PC-3 (cell line): ENCODE measurements around the gene CARD19. TPM values are rescaled to one million over a fixed set of nuclear protein-coding genes. Genes with fewer than 3 reads are reported as not detected.
A peak's percentile ranks its signal among the peaks of the same experiment; 100 is the strongest.

Experiments
- ATAC-seq: fragments of 200-7000 bp; cut with Tn5 transposase; 2 replicates; pipeline ENCODE4 v1.9.1; 2020; ENCODE audit warnings: mild to moderate bottlenecking, moderate library complexity
- BruUV-seq: library from RNA; stranded (reverse); fragments of 400-500 nt; replicated peaks from 2 replicates; lab custom pipeline; 2021; lab: Mats Ljungman, UMichigan
- CTCF ChIA-PET: fragments of 300-600 bp; sonication (Branson Sonifier 250); formaldehyde crosslinking; loops from one replicate; lab custom pipeline; 2022; ENCODE audit warnings: antibody characterized with exemption; lab: Charles Lee
- POLR2A ChIA-PET: fragments of 300-600 bp; sonication (Branson Sonifier 250); formaldehyde crosslinking; loops from one replicate; lab custom pipeline; 2022; ENCODE audit warnings: antibody characterized with exemption; ENCODE audit not compliant: unreplicated experiment; lab: Charles Lee
- DNase-seq: peaks from one replicate; pipeline ENCODE4 v3.0.0-alpha.2; 2015
- H2AFZ ChIP-seq: fragments of 300-600 bp; sonication (generic); 2 replicates; pipeline ENCODE4 v1.6.0; 2016; ENCODE audit warnings: antibody characterized with exemption, low read length
- H3F3A ChIP-seq: fragments of 300-600 bp; sonication (generic); one replicate; pipeline ENCODE4 v1.6.0; 2017; ENCODE audit warnings: antibody characterized with exemption, low read length, control low read depth, mild to moderate bottlenecking; ENCODE audit not compliant: unreplicated experiment
- H3K27ac ChIP-seq: fragments of 300-600 bp; sonication (generic); 2 replicates; pipeline ENCODE4 v1.5.1; 2016; ENCODE audit warnings: mild to moderate bottlenecking, low read length
- H3K27me3 ChIP-seq: fragments of 300-600 bp; sonication (generic); 2 replicates; pipeline ENCODE4 v1.6.1; 2016; ENCODE audit warnings: low read length, mixed read lengths
- H3K36me3 ChIP-seq: fragments of 300-600 bp; sonication (generic); 2 replicates; pipeline ENCODE4 v1.6.1; 2016; ENCODE audit warnings: low read depth, mixed run types, low read length, mixed read lengths
- H3K4me1 ChIP-seq: fragments of 300-600 bp; sonication (generic); 2 replicates; pipeline ENCODE4 v1.5.1; 2016; ENCODE audit warnings: low read length; ENCODE audit not compliant: insufficient read depth
- H3K4me2 ChIP-seq: fragments of 300-600 bp; sonication (generic); 2 replicates; pipeline ENCODE4 v1.6.0; 2016; ENCODE audit warnings: low read length
- H3K4me3 ChIP-seq: fragments of 300-600 bp; sonication (generic); 2 replicates; pipeline ENCODE4 v1.5.1; 2016; ENCODE audit warnings: mild to moderate bottlenecking, low read length, mixed read lengths
- H3K79me2 ChIP-seq: fragments of 300-600 bp; sonication (generic); 2 replicates; pipeline ENCODE4 v1.6.1; 2017; ENCODE audit warnings: low read length, mixed read lengths
- H3K9ac ChIP-seq: fragments of 300-600 bp; sonication (generic); 2 replicates; pipeline ENCODE4 v1.6.0; 2016; ENCODE audit warnings: mild to moderate bottlenecking, low read length
- H3K9me2 ChIP-seq: fragments of 300-600 bp; sonication (generic); replicated peaks from 2 replicates; pipeline ENCODE4 v1.6.1; 2016; ENCODE audit warnings: mixed run types, low read length, mixed read lengths
- H3K9me3 ChIP-seq: fragments of 300-600 bp; sonication (generic); 2 replicates; pipeline ENCODE4 v1.6.1; 2016; ENCODE audit warnings: low read length, mixed read lengths
- H4K20me1 ChIP-seq: fragments of 300-600 bp; sonication (generic); 2 replicates; pipeline ENCODE4 v1.6.1; 2016; ENCODE audit warnings: low read length, mixed read lengths
- EZH2 ChIP-seq: fragments of 300-600 bp; sonication (generic); IDR thresholded peaks from one replicate; pipeline ENCODE4 v1.6.1; 2017; ENCODE audit warnings: antibody characterized with exemption, mild to moderate bottlenecking, low read length; ENCODE audit not compliant: unreplicated experiment
- EZH2phosphoT487 ChIP-seq: fragments of 300-600 bp; sonication (generic); IDR thresholded peaks from 2 replicates; pipeline ENCODE4 v1.6.1; 2018; ENCODE audit warnings: mild to moderate bottlenecking, antibody characterized with exemption, low read length, borderline replicate concordance
- intact Hi-C: fragments of 100-400 bp; cut with micrococcal nuclease; formaldehyde crosslinking; loops from 2 replicates; pipeline ENCODE4 v1.9.0; 2023
- total RNA-seq: library from RNA; depleted of rRNA; stranded (reverse); fragments of >200 nt; gene quantifications from 2 replicates; pipeline ENCODE4 v1.2.3, GENCODE V29; 2014
- TF ChIP-seq, protein P1 (sequence below): fragments of 300-600 bp; sonication (generic); conservative IDR thresholded peaks from 2 replicates; pipeline ENCODE4 v1.5.1; 2017; ENCODE audit warnings: antibody characterized with exemption, low read depth, mild to moderate bottlenecking, low read length

CARD19 gene
- total RNA-seq, 1 experiment from 2014 or later, result 68.6 TPM

DNA sequence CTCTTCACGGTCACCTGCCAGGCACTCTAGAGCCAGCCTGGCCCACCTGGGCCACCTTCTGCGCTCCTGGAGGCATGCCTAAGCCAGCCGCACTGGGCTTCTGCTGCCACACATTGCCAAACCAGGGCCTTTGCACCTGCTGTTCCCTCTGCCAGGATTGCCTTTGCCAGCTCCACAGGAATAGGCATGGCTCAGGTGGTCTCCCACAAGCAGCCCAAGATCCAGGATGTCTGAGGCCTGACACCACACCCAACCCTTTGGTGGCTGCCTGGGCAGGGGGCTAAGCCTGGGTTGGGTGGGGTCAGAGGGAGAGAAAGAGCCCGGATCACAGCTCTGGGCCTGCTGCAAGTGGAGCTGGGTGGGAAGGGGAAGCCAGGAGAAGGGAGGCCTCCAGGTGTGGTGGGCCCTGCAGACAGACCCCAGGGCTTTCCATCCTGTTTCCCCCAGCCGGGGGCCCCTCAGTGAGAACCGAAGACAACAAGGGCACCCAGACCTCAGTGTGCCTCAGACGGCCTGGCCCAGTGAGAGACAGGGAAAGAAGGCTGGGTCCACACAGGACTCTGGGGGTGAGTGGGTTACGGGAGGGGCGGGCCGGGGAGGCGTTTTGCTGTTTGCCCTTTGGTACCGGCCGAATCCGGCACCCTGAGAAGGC lies 38.2 kb upstream of the CARD19 start:
- no peaks in the 10 kb centered on the region for H3K9me2 ChIP-seq
- no peaks in the 10 kb centered on the region for H3K36me3 ChIP-seq
- H3K27me3 ChIP-seq, result no peaks in the 10 kb centered on the region
- POLR2A ChIA-PET, result no interaction called here
- ATAC-seq, result no peak
- TF ChIP-seq EZH2, result no peak
- TF ChIP-seq, protein P1, sequence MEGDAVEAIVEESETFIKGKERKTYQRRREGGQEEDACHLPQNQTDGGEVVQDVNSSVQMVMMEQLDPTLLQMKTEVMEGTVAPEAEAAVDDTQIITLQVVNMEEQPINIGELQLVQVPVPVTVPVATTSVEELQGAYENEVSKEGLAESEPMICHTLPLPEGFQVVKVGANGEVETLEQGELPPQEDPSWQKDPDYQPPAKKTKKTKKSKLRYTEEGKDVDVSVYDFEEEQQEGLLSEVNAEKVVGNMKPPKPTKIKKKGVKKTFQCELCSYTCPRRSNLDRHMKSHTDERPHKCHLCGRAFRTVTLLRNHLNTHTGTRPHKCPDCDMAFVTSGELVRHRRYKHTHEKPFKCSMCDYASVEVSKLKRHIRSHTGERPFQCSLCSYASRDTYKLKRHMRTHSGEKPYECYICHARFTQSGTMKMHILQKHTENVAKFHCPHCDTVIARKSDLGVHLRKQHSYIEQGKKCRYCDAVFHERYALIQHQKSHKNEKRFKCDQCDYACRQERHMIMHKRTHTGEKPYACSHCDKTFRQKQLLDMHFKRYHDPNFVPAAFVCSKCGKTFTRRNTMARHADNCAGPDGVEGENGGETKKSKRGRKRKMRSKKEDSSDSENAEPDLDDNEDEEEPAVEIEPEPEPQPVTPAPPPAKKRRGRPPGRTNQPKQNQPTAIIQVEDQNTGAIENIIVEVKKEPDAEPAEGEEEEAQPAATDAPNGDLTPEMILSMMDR, result no peak
- TF ChIP-seq EZH2phosphoT487, result no peak
- no peaks in the 10 kb centered on the region for H3F3A ChIP-seq
- peak overlapping the region; percentile 68; the same call in 1 of the 2 replicates for H2AFZ ChIP-seq
- H3K27ac ChIP-seq, result no peak overlapping the region
- H3K4me3 ChIP-seq, result no peak overlapping the region
- no peaks in the 10 kb centered on the region for H4K20me1 ChIP-seq
- no peaks in the 10 kb centered on the region for H3K9me3 ChIP-seq
- H3K4me1 ChIP-seq, result peaks cover 27% of the 10 kb centered on the region
- H3K4me2 ChIP-seq, result peak overlapping the region; percentile 80; the same call in 1 of the 2 replicates
- peaks cover 11% of the 10 kb centered on the region for H3K79me2 ChIP-seq
- no peak overlapping the region for H3K9ac ChIP-seq
- no peak for DNase-seq
- CTCF ChIA-PET, result no interaction called here
- intact Hi-C loops, result no loop called here
- BruUV-seq, result no TSS peak

DNA sequence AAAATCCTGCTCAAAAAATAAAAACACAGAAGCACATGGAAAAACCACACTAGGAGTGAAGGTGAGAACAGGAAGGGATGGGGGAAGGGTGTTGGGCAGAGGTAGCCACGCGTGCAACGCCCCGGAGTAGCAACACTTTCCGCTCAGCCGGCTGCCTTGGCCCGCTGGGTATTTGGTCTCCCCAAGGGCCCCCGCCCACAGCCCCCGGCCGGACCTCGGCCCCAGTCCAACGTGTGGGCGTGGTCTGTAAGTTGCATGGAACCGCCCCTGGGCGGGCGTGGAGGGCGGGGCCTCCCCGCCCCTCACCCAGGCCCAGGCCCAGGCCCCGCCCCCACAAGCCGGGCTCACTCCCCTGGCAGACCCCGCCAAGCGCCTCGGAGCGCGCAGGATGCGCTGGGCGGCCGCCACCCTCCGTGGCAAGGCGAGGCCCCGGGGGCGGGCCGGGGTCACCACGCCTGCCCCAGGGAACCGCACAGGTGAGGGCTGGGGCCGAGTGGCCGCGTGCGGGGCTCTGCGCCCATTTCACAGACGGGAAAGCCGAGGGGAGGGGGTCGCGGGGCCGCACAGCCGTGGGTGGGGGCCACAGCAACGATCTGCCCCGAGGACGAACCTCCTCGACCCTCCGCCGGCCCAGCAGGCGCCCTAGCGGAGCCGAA lies 37.5 kb upstream of the CARD19 start, which contains the start of gene SUSD3:
Gene SUSD3, plus strand, starts transcription at position 347 of the 656 bp plus-strand sequence. Its CDS starts 42 bp downstream, at position 389.
- DNase-seq (peak; percentile 73), ATAC-seq (peak; percentile 54)
- CTCF ChIA-PET, result no interaction called here
- Histone ChIP-seq H3K27ac (no peak within 1 kb of the TSS), H3K9me3 (no peaks in the 10 kb centered on the region), H3K4me1 (peaks cover 27% of the 10 kb centered on the region), H3F3A (no peaks in the 10 kb centered on the region), H3K36me3 (no peaks in the 10 kb centered on the region), H3K9ac (peak within 1 kb of the TSS; percentile 49; the same call in 1 of the 2 replicates), H4K20me1 (no peaks in the 10 kb centered on the region), H3K4me2 (peak within 1 kb of the TSS; percentile 80), H3K9me2 (no peaks in the 10 kb centered on the region), H3K79me2 (peaks cover 11% of the 10 kb centered on the region), H2AFZ (peak within 1 kb of the TSS; percentile 68; the same call in 1 of the 2 replicates), H3K27me3 (no peaks in the 10 kb centered on the region), H3K4me3 (peak within 1 kb of the TSS; percentile 71)
- POLR2A ChIA-PET, result no interaction called here
- BruUV-seq, result no TSS peak
- TF ChIP-seq EZH2 (no peak), EZH2phosphoT487 (no peak)
- TF ChIP-seq, protein P1, result no peak
- intact Hi-C loops, result no loop called here
